HG03159 (cell line): ENCODE data around the gene BSN.

Source experiments
- ATAC-seq: cut with Tn5 transposase; IDR thresholded peaks from one replicate; pipeline ENCODE4 v1.9.1; 2021; ENCODE audit warnings: mild to moderate bottlenecking, moderate library complexity; ENCODE audit not compliant: unreplicated experiment

The BSN gene

DNA sequence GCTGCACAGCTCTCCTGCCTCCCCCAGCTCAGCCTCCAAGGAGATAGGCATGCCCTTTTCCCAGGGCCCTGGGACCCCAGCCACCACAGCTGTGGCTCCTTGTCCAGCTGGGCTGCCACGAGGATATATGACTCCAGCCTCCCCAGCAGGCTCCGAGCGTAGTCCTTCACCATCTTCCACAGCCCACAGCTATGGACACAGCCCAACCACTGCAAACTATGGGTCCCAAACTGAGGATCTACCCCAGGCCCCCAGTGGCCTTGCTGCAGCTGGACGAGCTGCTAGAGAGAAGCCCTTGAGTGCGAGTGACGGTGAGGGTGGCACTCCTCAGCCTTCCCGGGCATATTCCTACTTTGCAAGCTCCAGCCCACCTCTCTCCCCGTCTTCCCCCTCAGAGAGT lies 99.3 kb downstream of the BSN start:
- no peak for ATAC-seq

DNA sequence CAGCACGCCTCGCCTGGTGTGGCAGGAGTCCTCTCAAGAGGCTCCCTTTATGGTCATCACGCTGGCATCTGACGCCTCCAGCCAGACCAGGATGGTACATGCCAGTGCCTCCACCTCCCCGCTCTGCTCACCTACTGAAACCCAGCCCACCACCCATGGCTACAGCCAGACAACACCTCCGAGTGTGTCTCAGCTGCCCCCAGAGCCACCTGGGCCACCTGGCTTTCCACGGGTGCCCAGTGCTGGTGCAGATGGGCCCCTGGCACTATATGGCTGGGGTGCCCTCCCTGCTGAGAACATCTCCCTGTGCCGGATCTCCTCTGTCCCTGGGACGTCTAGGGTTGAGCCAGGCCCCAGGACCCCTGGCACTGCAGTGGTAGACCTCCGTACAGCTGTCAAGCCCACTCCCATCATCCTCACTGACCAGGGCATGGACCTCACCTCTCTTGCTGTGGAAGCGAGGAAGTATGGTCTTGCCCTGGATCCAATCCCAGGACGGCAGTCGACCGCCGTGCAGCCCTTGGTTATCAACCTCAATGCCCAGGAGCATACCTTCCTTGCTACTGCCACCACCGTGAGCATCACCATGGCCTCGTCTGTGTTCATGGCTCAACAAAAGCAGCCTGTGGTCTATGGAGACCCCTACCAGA lies 100.0 kb downstream of the BSN start:
- ATAC-seq, result no peak

DNA sequence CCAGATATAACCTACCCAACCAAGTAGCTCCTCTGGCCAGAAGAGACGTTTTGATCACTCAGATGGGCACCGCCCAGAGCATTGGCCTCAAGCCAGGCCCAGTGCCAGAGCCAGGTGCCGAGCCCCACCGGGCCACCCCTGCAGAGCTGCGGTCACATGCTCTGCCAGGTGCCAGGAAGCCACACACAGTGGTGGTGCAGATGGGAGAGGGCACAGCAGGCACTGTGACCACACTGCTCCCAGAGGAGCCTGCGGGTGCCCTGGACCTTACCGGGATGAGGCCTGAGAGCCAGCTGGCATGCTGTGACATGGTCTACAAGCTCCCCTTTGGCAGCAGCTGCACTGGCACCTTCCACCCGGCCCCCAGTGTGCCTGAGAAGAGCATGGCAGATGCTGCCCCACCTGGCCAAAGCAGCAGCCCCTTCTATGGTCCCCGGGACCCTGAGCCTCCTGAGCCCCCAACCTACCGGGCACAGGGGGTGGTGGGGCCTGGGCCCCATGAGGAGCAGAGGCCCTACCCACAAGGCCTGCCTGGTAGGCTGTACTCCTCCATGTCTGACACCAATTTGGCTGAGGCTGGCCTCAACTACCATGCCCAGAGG lies 100.8 kb downstream of the BSN start:
- no peak for ATAC-seq

DNA sequence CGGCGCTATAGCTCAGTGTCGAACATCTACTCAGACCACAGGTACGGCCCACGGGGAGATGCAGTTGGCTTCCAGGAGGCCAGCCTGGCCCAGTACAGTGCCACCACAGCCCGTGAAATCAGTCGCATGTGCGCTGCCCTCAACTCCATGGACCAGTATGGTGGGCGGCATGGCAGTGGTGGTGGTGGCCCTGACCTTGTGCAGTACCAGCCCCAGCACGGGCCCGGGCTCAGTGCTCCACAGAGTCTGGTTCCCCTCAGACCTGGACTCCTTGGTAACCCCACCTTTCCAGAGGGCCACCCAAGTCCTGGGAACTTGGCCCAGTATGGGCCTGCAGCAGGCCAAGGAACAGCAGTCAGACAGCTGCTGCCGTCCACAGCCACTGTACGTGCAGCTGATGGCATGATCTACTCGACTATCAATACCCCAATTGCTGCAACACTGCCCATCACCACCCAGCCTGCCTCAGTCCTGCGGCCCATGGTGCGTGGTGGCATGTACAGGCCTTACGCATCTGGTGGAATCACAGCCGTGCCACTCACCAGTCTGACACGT lies 101.5 kb downstream of the BSN start:
- no peak for ATAC-seq

DNA sequence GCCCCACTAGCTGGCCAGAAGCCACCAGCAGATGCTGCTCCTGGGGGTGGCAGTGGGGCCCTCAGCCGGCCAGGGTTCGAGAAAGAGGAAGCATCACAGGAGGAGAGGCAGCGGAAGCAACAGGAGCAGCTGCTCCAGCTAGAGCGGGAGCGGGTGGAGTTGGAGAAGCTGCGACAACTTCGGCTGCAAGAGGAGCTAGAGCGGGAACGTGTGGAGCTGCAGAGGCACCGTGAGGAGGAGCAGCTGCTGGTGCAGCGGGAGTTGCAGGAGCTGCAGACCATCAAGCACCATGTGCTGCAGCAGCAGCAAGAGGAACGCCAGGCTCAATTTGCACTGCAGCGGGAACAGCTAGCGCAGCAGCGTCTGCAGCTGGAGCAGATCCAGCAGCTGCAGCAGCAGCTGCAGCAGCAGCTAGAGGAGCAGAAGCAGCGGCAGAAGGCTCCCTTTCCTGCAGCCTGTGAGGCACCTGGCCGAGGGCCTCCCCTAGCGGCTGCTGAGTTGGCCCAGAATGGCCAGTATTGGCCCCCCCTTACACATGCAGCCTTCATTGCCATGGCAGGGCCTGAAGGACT lies 102.3 kb downstream of the BSN start:
- no peak for ATAC-seq

DNA sequence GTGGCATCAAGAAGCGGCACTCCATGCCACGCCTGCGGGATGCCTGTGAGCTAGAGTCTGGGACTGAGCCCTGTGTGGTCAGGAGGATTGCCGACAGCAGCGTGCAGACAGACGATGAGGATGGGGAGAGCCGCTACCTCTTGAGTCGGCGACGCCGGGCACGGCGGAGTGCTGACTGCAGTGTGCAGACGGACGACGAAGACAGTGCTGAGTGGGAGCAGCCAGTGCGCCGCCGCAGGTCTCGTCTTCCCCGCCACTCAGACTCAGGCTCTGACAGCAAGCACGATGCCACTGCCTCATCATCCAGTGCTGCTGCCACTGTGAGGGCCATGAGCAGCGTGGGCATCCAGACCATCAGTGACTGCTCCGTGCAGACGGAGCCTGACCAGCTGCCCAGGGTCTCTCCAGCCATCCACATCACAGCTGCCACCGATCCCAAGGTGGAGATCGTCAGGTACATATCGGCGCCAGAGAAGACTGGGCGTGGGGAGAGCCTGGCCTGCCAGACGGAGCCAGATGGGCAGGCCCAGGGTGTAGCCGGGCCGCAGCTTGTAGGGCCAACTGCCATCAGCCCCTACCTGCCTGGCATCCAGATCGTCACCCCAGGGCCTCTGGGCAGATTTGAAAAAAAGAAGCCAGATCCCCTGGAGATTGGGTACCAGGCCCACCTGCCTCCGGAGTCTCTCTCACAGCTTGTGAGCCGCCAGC lies 103.1 kb downstream of the BSN start:
- ATAC-seq, result no peak

DNA sequence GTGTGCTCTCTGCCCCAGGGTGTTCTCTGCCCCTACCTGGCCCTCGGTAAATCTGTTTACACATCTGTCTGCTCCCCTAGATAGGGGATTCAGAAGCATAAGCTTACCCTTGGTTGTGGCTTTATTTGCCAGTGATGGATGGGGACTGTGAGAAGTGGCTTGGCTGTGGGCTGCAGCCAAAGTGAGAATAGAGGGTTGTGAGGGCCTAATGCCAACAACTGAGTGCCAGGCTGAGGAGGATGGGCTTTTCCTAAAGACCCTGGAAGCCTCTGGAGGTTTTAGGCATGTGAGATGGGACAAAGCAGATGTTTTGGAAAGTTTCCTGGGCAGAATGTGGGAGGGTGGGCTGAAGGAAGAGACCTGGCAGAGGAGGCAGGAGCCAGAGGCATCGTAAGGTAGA lies 104.4 kb downstream of the BSN start:
- ATAC-seq, result no peak

DNA sequence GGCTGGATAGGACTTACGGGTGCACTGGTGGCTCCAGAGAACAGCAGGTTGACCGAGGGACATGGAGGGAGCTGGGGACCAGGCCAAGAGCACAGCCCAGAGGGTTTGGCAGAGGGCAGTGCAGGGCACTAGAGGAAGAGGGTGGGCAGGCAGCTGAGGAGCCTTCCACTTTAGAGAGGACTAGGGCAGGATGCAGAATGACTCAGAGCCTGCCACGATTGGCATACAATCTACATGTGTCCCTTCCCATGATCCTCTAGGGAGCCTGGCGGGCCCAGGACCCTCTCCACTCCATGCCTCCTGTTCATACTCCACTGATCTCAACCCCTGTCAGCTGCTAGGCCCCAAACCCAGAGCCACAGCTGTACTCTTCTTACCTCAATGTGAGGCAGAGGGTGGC lies 105.5 kb downstream of the BSN start:
- ATAC-seq, result no peak

DNA sequence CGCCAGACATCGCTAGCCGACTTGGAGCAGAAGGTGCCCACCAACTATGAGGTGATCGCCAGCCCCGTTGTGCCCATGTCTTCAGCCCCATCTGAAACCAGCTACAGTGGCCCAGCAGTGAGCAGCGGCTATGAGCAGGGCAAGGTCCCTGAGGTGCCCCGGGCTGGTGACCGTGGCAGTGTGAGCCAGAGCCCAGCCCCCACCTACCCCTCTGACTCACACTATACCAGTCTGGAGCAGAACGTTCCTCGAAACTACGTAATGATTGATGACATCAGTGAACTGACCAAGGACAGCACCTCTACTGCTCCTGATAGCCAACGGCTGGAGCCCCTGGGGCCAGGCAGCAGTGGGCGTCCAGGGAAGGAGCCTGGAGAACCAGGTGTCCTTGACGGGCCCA lies 107.0 kb downstream of the BSN start:
- no peak for ATAC-seq

DNA sequence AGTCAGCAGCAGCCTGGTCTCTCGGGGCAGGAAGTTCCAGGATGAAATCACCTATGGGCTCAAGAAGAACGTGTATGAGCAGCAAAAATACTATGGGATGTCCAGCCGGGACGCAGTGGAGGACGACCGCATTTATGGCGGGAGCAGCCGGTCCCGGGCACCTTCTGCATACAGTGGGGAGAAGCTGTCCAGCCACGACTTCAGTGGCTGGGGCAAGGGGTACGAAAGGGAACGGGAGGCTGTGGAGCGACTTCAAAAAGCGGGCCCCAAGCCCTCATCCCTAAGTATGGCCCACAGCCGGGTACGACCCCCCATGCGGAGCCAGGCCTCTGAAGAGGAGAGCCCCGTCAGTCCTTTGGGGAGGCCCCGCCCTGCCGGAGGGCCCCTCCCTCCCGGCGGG lies 107.7 kb downstream of the BSN start:
- no peak for ATAC-seq

DNA sequence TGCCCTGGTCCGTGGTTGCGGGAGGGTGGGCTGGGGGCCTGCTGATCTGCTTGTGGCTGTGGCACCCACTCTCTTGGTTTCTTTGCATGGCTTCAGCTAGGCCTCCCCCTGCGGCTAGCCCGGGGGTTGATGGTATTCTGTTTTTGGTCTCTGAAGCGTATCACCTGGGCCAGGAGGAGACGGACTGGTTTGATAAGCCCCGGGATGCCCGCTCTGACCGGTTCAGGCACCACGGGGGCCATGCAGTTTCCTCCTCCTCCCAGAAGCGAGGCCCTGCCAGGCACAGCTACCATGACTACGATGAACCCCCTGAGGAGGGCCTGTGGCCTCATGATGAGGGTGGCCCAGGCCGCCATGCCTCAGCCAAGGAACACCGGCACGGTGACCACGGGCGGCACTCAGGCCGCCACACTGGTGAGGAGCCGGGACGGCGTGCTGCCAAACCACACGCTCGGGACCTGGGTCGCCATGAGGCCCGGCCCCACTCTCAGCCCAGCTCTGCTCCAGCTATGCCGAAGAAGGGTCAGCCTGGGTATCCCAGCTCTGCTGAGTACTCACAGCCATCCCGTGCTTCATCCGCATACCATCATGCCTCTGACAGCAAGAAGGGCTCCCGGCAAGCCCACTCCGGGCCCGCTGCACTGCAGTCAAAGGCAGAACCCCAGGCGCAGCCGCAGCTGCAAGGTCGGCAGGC lies 108.6 kb downstream of the BSN start:
- ATAC-seq, result no peak

DNA sequence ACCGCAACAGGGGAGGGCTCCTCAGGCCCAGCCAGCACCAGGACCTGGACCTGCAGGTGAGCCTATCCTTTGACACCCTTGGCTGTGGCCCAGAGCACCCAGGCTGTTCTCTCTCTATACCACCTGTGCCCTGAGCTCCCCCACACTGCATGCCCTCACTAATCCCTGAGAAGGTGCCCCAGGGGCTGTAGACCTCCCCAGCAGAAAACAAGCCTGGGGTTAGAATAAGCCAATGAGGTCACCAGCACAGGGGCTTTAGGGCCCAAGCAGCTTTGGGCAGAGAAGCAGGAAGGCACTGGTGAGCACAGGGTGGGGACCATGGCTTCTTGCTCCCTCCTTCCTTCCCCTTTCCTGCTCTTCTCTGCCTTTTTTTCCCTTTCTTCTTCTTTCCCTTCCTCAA lies 109.6 kb downstream of the BSN start:
- ATAC-seq, result no peak

DNA sequence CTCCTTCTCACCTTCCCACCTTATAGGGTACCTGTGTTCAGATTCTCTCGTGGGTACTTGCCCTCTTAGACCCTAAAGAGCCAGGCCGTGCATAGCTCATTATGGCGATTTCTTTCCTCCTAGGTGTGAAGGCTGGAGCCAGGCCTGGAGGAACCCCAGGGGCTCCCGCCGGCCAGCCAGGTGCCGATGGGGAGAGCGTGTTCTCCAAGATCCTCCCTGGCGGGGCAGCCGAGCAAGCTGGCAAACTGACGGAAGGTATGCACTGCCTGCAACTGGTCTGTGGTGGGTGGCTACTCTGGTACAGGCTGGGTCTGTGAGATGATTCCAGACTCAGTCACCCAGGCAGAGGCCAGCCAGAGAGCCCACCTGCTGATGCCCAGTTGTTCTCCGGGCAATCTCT lies 110.0 kb downstream of the BSN start:
- no peak for ATAC-seq

DNA sequence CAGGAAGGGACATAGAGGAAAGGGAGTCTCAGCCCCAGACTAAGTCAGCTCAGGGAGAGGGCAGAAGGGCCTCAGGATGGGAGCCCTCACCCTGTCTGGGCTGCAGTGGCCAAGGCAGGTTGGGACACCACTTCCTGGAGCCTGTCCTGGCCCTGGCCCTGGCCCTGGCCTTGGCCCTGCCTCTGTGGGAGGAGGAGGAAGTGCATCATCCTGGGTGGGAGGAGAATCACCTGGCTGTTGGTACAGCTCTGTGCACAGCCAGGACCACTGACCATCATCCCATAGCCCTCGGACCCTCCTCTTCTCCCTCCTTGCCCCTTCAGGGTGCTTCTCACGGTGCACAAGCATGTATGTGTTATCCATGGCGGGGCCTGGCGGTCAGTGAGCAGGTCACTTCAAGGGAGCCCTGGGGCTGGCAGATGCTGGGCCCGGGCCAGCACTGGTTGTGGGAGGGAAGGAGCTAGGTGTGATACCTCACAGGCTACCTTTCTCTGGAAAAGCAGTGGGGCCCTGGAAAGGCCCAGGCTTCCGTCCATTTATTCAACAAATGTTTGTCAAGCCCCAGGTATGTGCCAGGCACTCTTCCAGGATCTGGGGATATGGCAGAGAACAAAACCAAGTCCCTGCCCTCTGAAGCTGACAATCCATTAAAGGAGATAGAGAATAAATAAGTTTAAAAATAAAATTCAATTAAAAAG lies 111.7 kb downstream of the BSN start:
- ATAC-seq, result no peak

DNA sequence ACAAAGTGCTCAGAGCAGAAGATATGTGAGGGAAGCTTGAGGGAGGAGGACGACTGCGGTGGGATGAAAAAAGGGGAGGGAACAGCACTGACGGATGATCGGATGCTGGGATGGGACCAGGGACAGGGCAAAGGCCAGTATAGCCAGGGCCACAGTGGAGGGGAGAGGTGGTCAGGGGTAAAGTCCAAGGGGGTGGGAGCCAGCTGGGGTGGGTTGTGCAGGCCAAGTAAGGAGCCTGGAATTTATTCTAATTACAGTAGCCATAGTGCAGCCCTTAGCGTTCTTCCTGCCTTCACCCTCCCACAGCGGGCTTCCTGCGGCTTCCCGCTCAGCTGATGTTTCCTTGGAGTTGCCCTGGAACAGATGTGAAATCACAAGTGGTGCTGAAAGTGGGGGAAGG lies 112.3 kb downstream of the BSN start:
- no peak for ATAC-seq

DNA sequence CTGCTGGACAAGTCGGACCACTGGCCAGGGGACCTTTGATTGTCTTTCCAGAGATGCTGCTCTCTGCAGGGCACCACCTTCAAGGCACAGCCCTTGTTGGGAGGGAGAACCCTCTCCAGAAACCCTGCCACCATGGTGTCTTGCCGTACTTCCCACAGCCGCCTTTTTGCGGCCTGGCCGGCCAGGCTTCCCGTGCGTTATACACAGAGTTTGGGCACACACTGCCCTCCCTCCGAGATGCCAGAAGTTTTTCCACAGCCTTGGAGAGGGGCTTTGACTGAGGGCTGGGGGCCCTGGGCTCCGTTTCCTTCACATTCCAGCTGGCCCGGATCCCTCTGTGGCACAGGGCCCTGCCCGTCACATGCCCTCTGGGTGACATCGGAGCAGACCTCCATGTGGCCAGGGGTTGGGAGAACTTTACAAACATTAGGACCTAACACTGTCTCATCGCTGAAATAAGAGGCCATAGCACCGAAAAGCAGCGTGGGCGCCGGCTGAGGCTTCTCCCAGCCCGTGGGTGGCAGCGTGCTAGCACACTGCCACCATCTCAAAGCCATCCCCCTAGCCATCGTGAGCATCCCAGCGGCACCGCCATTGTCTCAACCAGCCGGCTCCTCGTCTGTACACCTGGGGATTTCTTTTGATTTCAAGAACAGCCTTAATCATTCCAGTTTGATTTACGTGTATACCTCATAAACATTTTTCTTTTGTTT lies 113.6 kb downstream of the BSN start:
- ATAC-seq, result no peak

DNA sequence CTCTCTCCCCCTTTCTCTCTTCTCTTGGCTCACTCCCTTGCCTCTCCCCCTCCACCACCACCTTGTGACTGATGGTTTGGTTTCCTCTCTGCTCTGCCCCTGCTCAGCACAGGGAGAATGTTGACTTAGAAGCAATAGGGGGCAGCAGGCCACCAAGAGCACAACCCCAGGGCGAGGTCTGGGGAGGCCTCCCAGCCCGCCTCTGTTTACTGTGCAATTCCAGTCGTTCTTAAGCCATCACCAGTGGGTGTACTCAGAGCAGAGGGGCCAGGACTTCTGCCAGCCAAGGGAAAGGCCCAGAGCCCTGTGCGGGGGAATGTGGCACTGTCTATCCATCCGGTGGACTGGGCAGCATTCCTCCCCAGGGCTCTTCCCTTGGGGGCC lies 114.1 kb downstream of the BSN start:
- no peak for ATAC-seq

DNA sequence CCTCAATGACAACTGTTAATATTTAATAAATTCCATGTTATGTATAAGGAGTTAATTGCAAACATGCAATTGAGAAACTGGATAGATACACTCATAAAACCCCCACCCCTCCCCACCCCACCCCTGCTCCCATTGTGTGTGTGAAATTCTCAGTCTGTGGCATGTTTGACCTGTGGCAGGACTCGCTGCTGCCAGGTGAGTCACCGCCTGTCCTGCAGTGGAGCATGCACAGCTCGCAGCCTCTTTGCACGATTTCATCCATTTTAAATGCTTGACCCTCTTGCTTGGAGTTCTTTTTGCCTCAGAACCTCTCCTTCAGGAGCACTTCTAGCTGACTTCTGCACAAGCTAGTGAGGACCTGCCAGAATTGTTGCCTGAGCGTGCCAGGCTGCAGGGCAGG lies 114.6 kb downstream of the BSN start:
- no peak for ATAC-seq

DNA sequence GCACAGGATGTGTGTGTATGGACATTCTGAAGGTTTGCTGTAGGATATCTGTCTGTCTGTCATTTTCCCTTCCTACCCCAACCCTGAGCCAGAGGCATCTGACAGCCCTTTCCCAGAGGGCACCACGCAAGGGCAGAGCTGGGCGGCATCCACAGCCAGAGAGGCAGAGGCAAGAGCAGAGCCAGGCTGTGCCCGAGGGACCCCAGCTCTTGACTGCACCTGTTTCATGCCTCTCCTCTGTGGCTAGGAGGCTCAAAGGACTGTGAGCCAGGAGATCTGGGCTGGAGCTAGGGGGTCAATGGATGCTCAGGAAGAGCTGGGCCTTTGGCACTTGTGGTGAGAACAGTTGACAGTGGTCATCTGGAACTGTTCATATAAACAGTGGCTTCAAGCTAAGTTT lies 115.1 kb downstream of the BSN start:
- ATAC-seq, result no peak

DNA sequence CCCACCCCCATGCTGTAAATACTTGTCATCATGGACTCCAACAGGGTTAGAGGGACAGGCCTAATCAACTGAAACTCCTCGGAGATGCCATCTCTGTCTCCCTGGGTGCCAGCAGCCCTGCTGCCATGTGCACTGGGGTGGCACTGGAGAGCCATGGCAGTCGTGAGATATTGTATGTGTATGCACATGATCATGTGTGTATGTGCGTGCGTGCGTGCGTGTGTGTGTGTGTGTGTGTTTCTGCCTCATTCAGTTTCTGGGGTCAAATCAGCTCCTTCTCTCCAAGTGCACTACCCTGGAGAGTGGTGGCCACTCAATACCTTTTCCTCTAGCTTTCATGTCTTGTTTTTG lies 116.6 kb downstream of the BSN start:
- no peak for ATAC-seq
